SK-N-SH treated with all-trans-retinoic acid at 6 μM for 48 hours (cell line): ENCODE data around the gene NEURL1B.

ENCODE experiments used
- OSR1 ChIP-seq: fragments of 250-450 bp; sonication (Bioruptor Pico); IDR thresholded peaks from 2 replicates; pipeline ENCODE4 v1.8.0; 2022; ENCODE audit warnings: moderate library complexity, mild to moderate bottlenecking, inconsistent platforms
- TF ChIP-seq, protein P1 (sequence below): fragments of 250-450 bp; sonication (Bioruptor Pico); IDR thresholded peaks from 2 replicates; pipeline ENCODE4 v1.8.0; 2020; ENCODE audit warnings: mild to moderate bottlenecking, moderate library complexity, borderline replicate concordance
- TF ChIP-seq, protein P2 (sequence below): fragments of 250-450 bp; sonication (Bioruptor Pico); IDR thresholded peaks from 2 replicates; pipeline ENCODE4 v1.5.1; 2021; ENCODE audit warnings: mild to moderate bottlenecking, moderate library complexity

DNA sequence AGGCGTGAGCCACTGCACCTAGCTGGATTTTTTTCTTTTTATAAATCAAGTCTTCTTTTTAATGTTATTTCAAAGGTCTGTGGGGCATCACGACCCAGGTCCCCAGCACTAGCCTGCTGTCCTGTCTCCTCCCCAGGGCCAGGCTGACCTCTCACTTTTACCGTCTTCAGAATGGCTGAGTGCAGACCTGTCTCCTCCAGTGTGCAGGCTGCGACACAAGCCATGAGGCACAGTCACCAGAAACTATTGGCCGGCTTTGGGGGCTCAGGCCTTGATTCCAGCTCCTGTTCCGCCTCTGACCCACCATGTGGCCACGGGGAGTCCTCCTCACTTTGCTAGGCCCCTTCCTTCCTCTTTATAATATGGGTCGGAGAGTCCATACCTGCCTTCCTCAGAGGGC is 46.6 kb upstream of the NEURL1B start:
- TF ChIP-seq OSR1 (CRISPR knock-in tag), result no peak
- TF ChIP-seq, protein P1, sequence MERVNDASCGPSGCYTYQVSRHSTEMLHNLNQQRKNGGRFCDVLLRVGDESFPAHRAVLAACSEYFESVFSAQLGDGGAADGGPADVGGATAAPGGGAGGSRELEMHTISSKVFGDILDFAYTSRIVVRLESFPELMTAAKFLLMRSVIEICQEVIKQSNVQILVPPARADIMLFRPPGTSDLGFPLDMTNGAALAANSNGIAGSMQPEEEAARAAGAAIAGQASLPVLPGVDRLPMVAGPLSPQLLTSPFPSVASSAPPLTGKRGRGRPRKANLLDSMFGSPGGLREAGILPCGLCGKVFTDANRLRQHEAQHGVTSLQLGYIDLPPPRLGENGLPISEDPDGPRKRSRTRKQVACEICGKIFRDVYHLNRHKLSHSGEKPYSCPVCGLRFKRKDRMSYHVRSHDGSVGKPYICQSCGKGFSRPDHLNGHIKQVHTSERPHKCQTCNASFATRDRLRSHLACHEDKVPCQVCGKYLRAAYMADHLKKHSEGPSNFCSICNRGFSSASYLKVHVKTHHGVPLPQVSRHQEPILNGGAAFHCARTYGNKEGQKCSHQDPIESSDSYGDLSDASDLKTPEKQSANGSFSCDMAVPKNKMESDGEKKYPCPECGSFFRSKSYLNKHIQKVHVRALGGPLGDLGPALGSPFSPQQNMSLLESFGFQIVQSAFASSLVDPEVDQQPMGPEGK (CRISPR knock-in tag), result no peak
- TF ChIP-seq, protein P2, sequence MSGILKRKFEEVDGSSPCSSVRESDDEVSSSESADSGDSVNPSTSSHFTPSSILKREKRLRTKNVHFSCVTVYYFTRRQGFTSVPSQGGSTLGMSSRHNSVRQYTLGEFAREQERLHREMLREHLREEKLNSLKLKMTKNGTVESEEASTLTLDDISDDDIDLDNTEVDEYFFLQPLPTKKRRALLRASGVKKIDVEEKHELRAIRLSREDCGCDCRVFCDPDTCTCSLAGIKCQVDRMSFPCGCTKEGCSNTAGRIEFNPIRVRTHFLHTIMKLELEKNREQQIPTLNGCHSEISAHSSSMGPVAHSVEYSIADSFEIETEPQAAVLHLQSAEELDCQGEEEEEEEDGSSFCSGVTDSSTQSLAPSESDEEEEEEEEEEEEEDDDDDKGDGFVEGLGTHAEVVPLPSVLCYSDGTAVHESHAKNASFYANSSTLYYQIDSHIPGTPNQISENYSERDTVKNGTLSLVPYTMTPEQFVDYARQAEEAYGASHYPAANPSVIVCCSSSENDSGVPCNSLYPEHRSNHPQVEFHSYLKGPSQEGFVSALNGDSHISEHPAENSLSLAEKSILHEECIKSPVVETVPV (CRISPR knock-in tag), result no peak
